ENCODE data around the gene OR52W1. TPM values are rescaled to one million over a fixed set of nuclear protein-coding genes. Genes with fewer than 3 reads are reported as not detected.

Gene OR52W1
- total and polyA plus RNA-seq, 4 donors = not detected

DNA sequence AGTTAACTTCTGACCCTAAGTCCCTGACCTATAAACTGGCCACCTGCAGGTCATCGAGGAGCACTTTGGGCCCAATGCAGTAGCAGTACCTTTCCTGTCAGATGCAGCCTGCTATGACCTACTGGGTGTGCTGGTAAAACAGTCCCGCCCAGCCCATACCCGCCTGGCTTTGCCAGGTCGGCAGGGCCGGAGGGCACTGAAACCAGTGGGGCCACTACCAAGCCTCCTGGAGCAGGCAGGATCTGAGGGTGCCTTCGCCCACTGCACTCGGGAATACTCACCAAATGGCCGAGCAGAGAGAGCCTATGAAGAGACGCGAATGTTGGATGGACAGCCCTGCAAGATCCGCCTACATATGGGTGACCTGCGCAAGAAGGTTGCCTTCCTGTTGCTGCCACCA lies 10.8 kb downstream of the OR52W1 start:
- Histone ChIP-seq H3K27ac (ENCODE audit: low read depth in 1 of 2, low read length in 2 of 2) (no peak overlapping the region), H3K4me3 (ENCODE audit: low read length in 2 of 2) (no peak overlapping the region), H3K36me3 (ENCODE audit: control insufficient read depth in 1 of 2, insufficient read depth in 2 of 2, low read length in 1 of 2) (peaks cover 3 to 8% of the 10 kb centered on the region in 2 donors), H3K4me1 (ENCODE audit: control insufficient read depth in 1 of 2, insufficient read depth in 2 of 2, low read length in 2 of 2) (no peaks in the 10 kb centered on the region), H3K27me3 (ENCODE audit: control insufficient read depth in 1 of 2, insufficient read depth in 2 of 2, low read length in 1 of 2) (no peaks in the 10 kb centered on the region), H3K9me3 (ENCODE audit: control insufficient read depth, low read length) (no peaks in the 10 kb centered on the region)
- WGBS, 2 donors = 95% methylated on average over 12 of the region's 12 CpGs
- DNase-seq = no peak
- intact Hi-C loops (cut with DNase I) = no loop called here
- no peak for ATAC-seq (ENCODE audit: low FRiP score)

DNA sequence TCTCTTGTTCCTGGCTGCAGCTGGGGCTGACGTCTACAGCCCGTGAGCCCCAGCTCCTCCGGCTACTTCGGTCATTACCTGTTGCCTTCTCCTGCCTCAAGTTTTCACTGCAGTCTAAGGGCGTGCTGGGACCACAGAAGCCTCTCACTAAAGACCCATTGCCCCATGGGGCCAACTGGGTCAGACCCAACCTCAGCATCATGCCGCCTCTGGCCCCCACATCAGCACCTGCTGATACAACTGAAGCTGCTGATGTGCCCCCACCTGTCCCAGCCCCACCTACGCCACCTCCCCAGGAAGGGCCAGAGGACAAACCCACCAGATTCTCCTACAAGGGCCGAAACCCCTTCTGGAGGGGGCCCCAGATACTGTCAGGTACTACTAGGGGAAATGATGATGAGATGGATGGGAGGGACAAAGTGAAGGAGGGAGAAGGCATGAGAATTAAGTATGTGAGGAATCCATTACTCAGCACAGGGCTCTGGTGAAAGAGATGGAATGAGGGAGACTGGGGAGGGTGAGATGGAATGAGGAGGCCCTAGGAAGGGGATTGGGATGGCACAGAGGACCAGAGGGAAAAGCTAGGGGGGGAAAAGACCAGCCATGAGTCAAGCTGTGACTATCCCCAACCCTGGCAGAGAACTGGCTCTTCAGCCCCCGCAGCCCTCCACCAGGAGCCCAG lies 11.4 kb downstream of the OR52W1 start:
- H3K9me3 ChIP-seq (ENCODE audit: control insufficient read depth, low read length) = no peaks in the 10 kb centered on the region
- peaks cover 2 to 8% of the 10 kb centered on the region in 2 donors for H3K36me3 ChIP-seq (ENCODE audit: control insufficient read depth in 1 of 2, insufficient read depth in 2 of 2, low read length in 1 of 2)
- no peaks in the 10 kb centered on the region for H3K4me1 ChIP-seq (ENCODE audit: control insufficient read depth in 1 of 2, insufficient read depth in 2 of 2, low read length in 2 of 2)
- H3K27ac ChIP-seq (ENCODE audit: low read depth in 1 of 2, low read length in 2 of 2) = no peak overlapping the region
- ATAC-seq (ENCODE audit: low FRiP score) = no peak
- DNase-seq = no peak
- no peak overlapping the region for H3K4me3 ChIP-seq (ENCODE audit: low read length in 2 of 2)
- intact Hi-C loops (cut with DNase I) = no loop called here
- WGBS, 2 donors = 95 to 96% methylated on average over 9 of the region's 9 CpGs
- no peaks in the 10 kb centered on the region for H3K27me3 ChIP-seq (ENCODE audit: control insufficient read depth in 1 of 2, insufficient read depth in 2 of 2, low read length in 1 of 2)

DNA sequence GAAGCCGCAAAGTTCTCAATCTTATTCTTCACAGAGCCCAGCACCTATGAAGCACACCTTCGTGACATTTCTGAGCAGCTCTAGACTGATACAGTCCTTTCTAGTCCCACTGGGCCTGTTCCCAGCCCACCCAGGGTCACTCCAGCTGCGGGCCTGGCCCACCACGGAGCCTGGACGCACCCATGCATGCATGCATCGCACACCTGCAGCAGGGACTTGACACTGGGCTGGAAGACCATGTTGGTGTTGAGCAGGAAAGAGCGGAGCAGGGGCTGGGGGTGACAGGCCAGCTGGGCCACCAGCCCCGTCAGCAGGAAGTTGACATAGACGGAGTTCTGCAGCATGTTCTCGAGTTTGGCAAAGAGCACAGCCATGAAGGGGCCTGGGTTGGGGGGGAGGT lies 15.5 kb downstream of the OR52W1 start:
- 94% methylated on average over 10 of the region's 10 CpGs for WGBS, 2 donors
- H3K27ac ChIP-seq (ENCODE audit: low read depth in 1 of 2, low read length in 2 of 2) = no peak overlapping the region
- DNase-seq (no peak), ATAC-seq (ENCODE audit: low FRiP score) (no peak)
- H3K9me3 ChIP-seq (ENCODE audit: control insufficient read depth, low read length) = no peaks in the 10 kb centered on the region
- no peaks in the 10 kb centered on the region for H3K27me3 ChIP-seq (ENCODE audit: control insufficient read depth in 1 of 2, insufficient read depth in 2 of 2, low read length in 1 of 2)
- no peaks in the 10 kb centered on the region for H3K4me1 ChIP-seq (ENCODE audit: control insufficient read depth in 1 of 2, insufficient read depth in 2 of 2, low read length in 2 of 2)
- intact Hi-C loops (cut with DNase I) = no loop called here
- peaks cover 2 to 20% of the 10 kb centered on the region in 2 donors for H3K36me3 ChIP-seq (ENCODE audit: control insufficient read depth in 1 of 2, insufficient read depth in 2 of 2, low read length in 1 of 2)
- no peak overlapping the region for H3K4me3 ChIP-seq (ENCODE audit: low read length in 2 of 2)

DNA sequence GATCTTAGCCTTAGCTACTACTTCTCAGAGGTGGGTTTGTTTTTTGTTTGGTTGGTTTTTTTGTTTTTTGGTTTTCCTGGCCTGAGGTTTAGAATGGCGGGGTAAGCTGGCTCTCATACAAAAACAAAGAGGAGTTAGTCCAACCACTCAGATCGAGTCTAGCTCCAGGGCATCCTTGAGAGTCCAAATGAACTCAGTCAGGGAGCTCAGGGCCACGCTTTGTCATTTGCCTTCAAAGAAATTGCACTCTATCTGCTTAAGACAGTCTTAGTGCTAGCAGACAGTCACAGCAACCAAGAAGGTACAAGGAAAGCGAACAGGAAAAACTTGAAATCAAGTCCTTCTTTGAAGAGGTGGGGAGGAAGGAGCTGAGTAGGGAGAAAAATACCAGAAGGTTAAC lies 17.5 kb downstream of the OR52W1 start:
- no peaks in the 10 kb centered on the region for H3K4me1 ChIP-seq (ENCODE audit: control insufficient read depth in 1 of 2, insufficient read depth in 2 of 2, low read length in 2 of 2)
- intact Hi-C loops (cut with DNase I) = no loop called here
- peaks cover 2 to 18% of the 10 kb centered on the region in 2 donors for H3K36me3 ChIP-seq (ENCODE audit: control insufficient read depth in 1 of 2, insufficient read depth in 2 of 2, low read length in 1 of 2)
- no peak overlapping the region for H3K4me3 ChIP-seq (ENCODE audit: low read length in 2 of 2)
- DNase-seq = no peak
- no peak overlapping the region for H3K27ac ChIP-seq (ENCODE audit: low read depth in 1 of 2, low read length in 2 of 2)
- no peaks in the 10 kb centered on the region for H3K27me3 ChIP-seq (ENCODE audit: control insufficient read depth in 1 of 2, insufficient read depth in 2 of 2, low read length in 1 of 2)
- 84 to 85% methylated on average over 4 of the region's 4 CpGs for WGBS, 2 donors
- no peak for ATAC-seq (ENCODE audit: low FRiP score)
- no peaks in the 10 kb centered on the region for H3K9me3 ChIP-seq (ENCODE audit: control insufficient read depth, low read length)

DNA sequence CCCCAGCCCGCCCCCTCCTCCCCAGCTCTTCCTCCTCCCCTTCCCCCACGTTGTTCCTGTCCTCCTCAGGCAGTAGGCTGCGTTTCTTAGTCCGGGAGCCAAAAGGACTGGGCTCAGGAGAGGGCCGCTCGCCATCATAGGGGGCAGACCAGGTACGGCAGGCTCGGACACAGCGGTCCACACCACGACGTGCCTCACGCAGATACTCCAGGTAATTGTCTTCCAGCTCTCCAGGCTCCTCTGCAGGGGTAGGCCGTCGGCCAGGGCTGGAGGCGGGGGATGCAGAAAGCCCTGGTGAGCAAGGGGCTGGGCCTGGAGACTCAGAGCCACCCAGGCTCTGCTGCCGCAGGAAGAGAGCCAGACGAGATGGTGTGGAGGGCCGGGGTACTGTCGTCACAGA lies 18.7 kb downstream of the OR52W1 start:
- DNase-seq (no peak), ATAC-seq (ENCODE audit: low FRiP score) (no peak)
- Histone ChIP-seq H3K36me3 (ENCODE audit: control insufficient read depth in 1 of 2, insufficient read depth in 2 of 2, low read length in 1 of 2) (peaks cover under 1 to 20% of the 10 kb centered on the region in 2 donors), H3K4me3 (ENCODE audit: low read length in 2 of 2) (no peak overlapping the region), H3K27ac (ENCODE audit: low read depth in 1 of 2, low read length in 2 of 2) (no peak overlapping the region), H3K27me3 (ENCODE audit: control insufficient read depth in 1 of 2, insufficient read depth in 2 of 2, low read length in 1 of 2) (no peaks in the 10 kb centered on the region), H3K9me3 (ENCODE audit: control insufficient read depth, low read length) (no peaks in the 10 kb centered on the region), H3K4me1 (ENCODE audit: control insufficient read depth in 1 of 2, insufficient read depth in 2 of 2, low read length in 2 of 2) (no peaks in the 10 kb centered on the region)
- intact Hi-C loops (cut with DNase I) = no loop called here
- 89 to 90% methylated on average over 19 of the region's 19 CpGs for WGBS, 2 donors

DNA sequence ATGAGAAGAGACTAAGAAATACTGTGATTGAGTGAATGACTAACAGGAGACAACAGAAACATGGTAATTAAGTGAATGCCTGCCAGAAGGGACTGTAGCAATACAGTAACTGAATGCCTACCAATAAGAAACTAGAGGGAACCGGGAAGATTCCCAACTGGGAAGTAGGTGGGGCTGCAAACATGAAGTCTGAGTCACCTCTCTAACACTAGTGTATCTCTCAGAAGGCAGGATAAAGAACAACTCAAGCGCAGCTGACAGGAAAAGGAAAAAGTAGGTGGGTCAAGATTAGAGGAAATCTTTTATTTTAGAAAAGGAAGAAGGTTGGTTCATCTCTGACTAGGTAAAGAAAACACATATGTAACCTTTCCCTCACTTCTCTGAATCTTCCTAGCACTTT lies 20.3 kb downstream of the OR52W1 start:
- no peak for DNase-seq
- Histone ChIP-seq H3K9me3 (ENCODE audit: control insufficient read depth, low read length) (no peaks in the 10 kb centered on the region), H3K36me3 (ENCODE audit: control insufficient read depth in 1 of 2, insufficient read depth in 2 of 2, low read length in 1 of 2) (peaks cover 3 to 29% of the 10 kb centered on the region in 2 donors), H3K4me1 (ENCODE audit: control insufficient read depth in 1 of 2, insufficient read depth in 2 of 2, low read length in 2 of 2) (no peaks in the 10 kb centered on the region), H3K27me3 (ENCODE audit: control insufficient read depth in 1 of 2, insufficient read depth in 2 of 2, low read length in 1 of 2) (no peaks in the 10 kb centered on the region), H3K4me3 (ENCODE audit: low read length in 2 of 2) (no peak overlapping the region), H3K27ac (ENCODE audit: low read depth in 1 of 2, low read length in 2 of 2) (no peak overlapping the region)
- peak; percentile 43 for ATAC-seq (ENCODE audit: low FRiP score)
- intact Hi-C loops (cut with DNase I) = no loop called here
- WGBS, 2 donors = 73 to 81% methylated on average over 2 of the region's 2 CpGs

DNA sequence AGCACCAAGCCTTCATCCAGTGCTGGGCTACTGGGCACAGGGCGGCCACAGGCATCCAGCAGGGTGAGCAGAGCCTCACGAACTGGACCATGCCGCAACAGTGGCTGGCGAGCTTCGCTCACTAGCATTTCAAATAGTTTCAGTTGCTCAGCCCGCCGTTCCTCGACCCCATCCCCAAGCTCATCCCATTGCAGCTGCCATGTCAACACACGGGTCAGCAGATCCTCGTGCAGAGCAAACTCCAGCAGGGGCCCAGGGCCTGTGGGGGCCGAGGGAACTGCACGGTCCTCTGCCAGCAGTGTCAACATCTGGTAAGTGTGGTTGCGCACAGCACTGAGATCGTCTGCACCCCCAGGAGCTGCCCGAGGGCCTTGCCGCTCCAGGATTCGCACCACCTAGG lies 24.8 kb downstream of the OR52W1 start:
- H3K27ac ChIP-seq (ENCODE audit: low read depth in 1 of 2, low read length in 2 of 2) = no peak overlapping the region
- intact Hi-C loops (cut with DNase I) = no loop called here
- ATAC-seq (ENCODE audit: low FRiP score) = no peak
- H3K27me3 ChIP-seq (ENCODE audit: control insufficient read depth in 1 of 2, insufficient read depth in 2 of 2, low read length in 1 of 2) = no peaks in the 10 kb centered on the region
- H3K9me3 ChIP-seq (ENCODE audit: control insufficient read depth, low read length) = no peaks in the 10 kb centered on the region
- no peaks in the 10 kb centered on the region for H3K4me1 ChIP-seq (ENCODE audit: control insufficient read depth in 1 of 2, insufficient read depth in 2 of 2, low read length in 2 of 2)
- WGBS, 2 donors = 93% methylated on average over 17 of the region's 17 CpGs
- H3K36me3 ChIP-seq (ENCODE audit: control insufficient read depth in 1 of 2, insufficient read depth in 2 of 2, low read length in 1 of 2) = peaks cover 3 to 14% of the 10 kb centered on the region in 2 donors
- no peak overlapping the region for H3K4me3 ChIP-seq (ENCODE audit: low read length in 2 of 2)
- DNase-seq = no peak

DNA sequence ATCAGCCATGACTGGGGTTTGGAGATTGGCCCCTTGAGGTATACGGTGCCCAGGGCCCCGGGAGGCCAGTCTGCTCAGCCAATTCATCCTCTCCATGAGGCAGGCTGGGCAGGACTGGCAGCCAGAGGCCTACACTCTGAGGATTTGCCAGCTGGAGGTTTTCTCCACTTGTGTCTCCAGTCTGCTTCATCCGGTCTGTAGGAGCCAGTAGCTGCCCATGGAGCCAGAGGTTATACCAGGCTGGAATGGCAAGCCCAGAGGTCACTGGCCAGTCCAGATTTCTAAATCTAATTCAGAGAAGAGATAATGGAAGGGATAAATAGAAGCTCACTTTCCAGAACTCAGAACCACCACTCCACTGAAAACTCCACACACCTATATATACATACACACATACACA lies 25.4 kb downstream of the OR52W1 start:
- Histone ChIP-seq H3K4me1 (ENCODE audit: control insufficient read depth in 1 of 2, insufficient read depth in 2 of 2, low read length in 2 of 2) (no peaks in the 10 kb centered on the region), H3K27ac (ENCODE audit: low read depth in 1 of 2, low read length in 2 of 2) (no peak overlapping the region), H3K36me3 (ENCODE audit: control insufficient read depth in 1 of 2, insufficient read depth in 2 of 2, low read length in 1 of 2) (peaks cover 3 to 14% of the 10 kb centered on the region in 2 donors), H3K27me3 (ENCODE audit: control insufficient read depth in 1 of 2, insufficient read depth in 2 of 2, low read length in 1 of 2) (no peaks in the 10 kb centered on the region), H3K9me3 (ENCODE audit: control insufficient read depth, low read length) (no peaks in the 10 kb centered on the region), H3K4me3 (ENCODE audit: low read length in 2 of 2) (no peak overlapping the region)
- no peak for ATAC-seq (ENCODE audit: low FRiP score)
- 90 to 91% methylated on average over 3 of the region's 3 CpGs for WGBS, 2 donors
- no peak for DNase-seq
- intact Hi-C loops (cut with DNase I) = no loop called here

DNA sequence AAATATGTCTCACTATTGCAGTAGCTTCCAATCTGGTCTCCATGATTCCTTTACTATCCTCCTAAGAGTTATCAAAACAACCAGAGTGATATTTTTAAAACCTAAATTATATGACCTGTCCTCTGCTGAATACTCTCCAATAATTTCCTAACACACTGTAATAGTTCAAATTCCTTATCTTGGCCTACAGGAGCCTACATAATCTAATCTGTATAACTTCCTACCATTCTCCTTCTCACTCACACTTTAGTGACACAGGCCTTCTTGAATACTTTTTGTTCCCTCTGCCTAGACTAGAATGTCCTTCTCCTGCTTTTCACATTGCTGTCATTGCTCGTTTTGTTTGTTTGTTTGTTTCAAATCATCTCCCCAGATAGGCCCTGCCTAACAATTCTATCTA lies 26.0 kb downstream of the OR52W1 start:
- Histone ChIP-seq H3K27me3 (ENCODE audit: control insufficient read depth in 1 of 2, insufficient read depth in 2 of 2, low read length in 1 of 2) (no peaks in the 10 kb centered on the region), H3K4me1 (ENCODE audit: control insufficient read depth in 1 of 2, insufficient read depth in 2 of 2, low read length in 2 of 2) (no peaks in the 10 kb centered on the region), H3K27ac (ENCODE audit: low read depth in 1 of 2, low read length in 2 of 2) (no peak overlapping the region), H3K36me3 (ENCODE audit: control insufficient read depth in 1 of 2, insufficient read depth in 2 of 2, low read length in 1 of 2) (peaks cover 6 to 12% of the 10 kb centered on the region in 2 donors), H3K9me3 (ENCODE audit: control insufficient read depth, low read length) (no peaks in the 10 kb centered on the region), H3K4me3 (ENCODE audit: low read length in 2 of 2) (no peak overlapping the region)
- intact Hi-C loops (cut with DNase I) = no loop called here
- ATAC-seq (ENCODE audit: low FRiP score) (no peak), DNase-seq (no peak)
- WGBS, 2 donors = 74 to 80% methylated on average over 1 of the region's 1 CpG

All from aorta (tissue), 5 donors.